NCI-H345 treated with DMSO at 0.1 percent for 48 hours (cell line): ENCODE results near the gene MAT2A.

Source experiments
- DNase-seq: peaks from one replicate; lab custom pipeline; 2025; ENCODE audit not compliant: unreplicated experiment; lab: John Stamatoyannopoulos, UW

MAT2A gene

GRCh38 chr2:85538507-85539360 is at the start of gene MAT2A:
MAT2A (plus strand) TSS chr2:85539168; CDS start chr2:85539288, 120 bp downstream.
- peak; percentile 94 for DNase-seq

GRCh38 chr2:85490861-85491755 is 47.9 kb upstream of the MAT2A start:
- no peak for DNase-seq

GRCh38 chr2:85496436-85496835 is 42.5 kb upstream of the MAT2A start:
- no peak for DNase-seq

- no peak for DNase-seq
Measured at GRCh38 chr2:85497944-85498630, 40.9 kb upstream of the MAT2A start.

GRCh38 chr2:85501248-85501647 is 37.7 kb upstream of the MAT2A start:
- DNase-seq, result no peak

- no peak for DNase-seq
Measured at GRCh38 chr2:85502720-85503119, 36.2 kb upstream of the MAT2A start.

GRCh38 chr2:85503168-85503850 is 35.7 kb upstream of the MAT2A start:
- DNase-seq, result no peak

GRCh38 chr2:85503851-85504777 is 34.9 kb upstream of the MAT2A start:
- DNase-seq, result no peak

- no peak for DNase-seq
Measured at GRCh38 chr2:85504778-85505261, 34.1 kb upstream of the MAT2A start.

GRCh38 chr2:85505551-85506238 is 33.3 kb upstream of the MAT2A start:
- no peak for DNase-seq

GRCh38 chr2:85506768-85507181 is 32.2 kb upstream of the MAT2A start:
- no peak for DNase-seq

- DNase-seq, result no peak
Measured at GRCh38 chr2:85511008-85511811, 27.8 kb upstream of the MAT2A start.

GRCh38 chr2:85514323-85514722 is 24.6 kb upstream of the MAT2A start:
- DNase-seq, result no peak

GRCh38 chr2:85516653-85517389 is 22.1 kb upstream of the MAT2A start:
- DNase-seq, result no peak

- no peak for DNase-seq
Measured at GRCh38 chr2:85522090-85522647, 16.8 kb upstream of the MAT2A start.

GRCh38 chr2:85523062-85523902 is 15.7 kb upstream of the MAT2A start:
- no peak for DNase-seq
